T-helper 1 cell treated with Interleukin-12 subunit alpha and Interleukin-12 subunit beta and Interleukin-4 antibody, amounts not matched to agents 30 μg/mL and 1 μg/mL, for 36 hours (primary cell): ENCODE measurements around the gene KLHL42.
"Not testable (repeated sequence)": the region's sequence is repeated elsewhere in the genome, so short reads cannot be mapped to it uniquely, and the experiment has no call there.

ENCODE experiments used
- H3K27ac Mint-ChIP-seq: one replicate; pipeline ENCODE4 v1.8.0; 2021; ENCODE audit warnings: mild to moderate bottlenecking, mixed read lengths
- H3K27me3 Mint-ChIP-seq: one replicate; pipeline ENCODE4 v1.8.0; 2021; ENCODE audit warnings: low read depth, mixed read lengths
- H3K36me3 Mint-ChIP-seq: one replicate; pipeline ENCODE4 v1.8.0; 2021; ENCODE audit warnings: low read depth, mixed read lengths
- H3K4me1 Mint-ChIP-seq: one replicate; pipeline ENCODE4 v1.8.0; 2021; ENCODE audit warnings: low read depth, mixed read lengths
- H3K4me3 Mint-ChIP-seq: one replicate; pipeline ENCODE4 v1.8.0; 2021; ENCODE audit warnings: mild to moderate bottlenecking, moderate library complexity, mixed read lengths
- H3K9me3 Mint-ChIP-seq: one replicate; pipeline ENCODE4 v1.8.0; 2021; ENCODE audit warnings: mixed read lengths

KLHL42 gene

GRCh38 chr12:27779920-27780611 lies at the start of gene KLHL42, which contains the start of gene MANSC4:
KLHL42 (plus strand) TSS chr12:27780233; CDS start chr12:27780331, 98 bp downstream.
MANSC4 (minus strand) TSS chr12:27780236; CDS start chr12:27771276, 8,960 bp downstream.
- peak within 1 kb of the TSS; percentile 76 for H3K4me3 Mint-ChIP-seq
- no peaks in the 10 kb centered on the region for H3K9me3 Mint-ChIP-seq
- peaks cover 19% of the 10 kb centered on the region for H3K27me3 Mint-ChIP-seq
- H3K36me3 Mint-ChIP-seq: peaks cover 20% of the 10 kb centered on the region
- peaks cover 28% of the 10 kb centered on the region for H3K4me1 Mint-ChIP-seq
- H3K27ac Mint-ChIP-seq: peak within 1 kb of the TSS; percentile 77

GRCh38 chr12:27732281-27732680 lies 47.8 kb upstream of the KLHL42 start:
- no peak overlapping the region for H3K4me3 Mint-ChIP-seq
- H3K4me1 Mint-ChIP-seq: no peaks in the 10 kb centered on the region
- H3K9me3 Mint-ChIP-seq: no peaks in the 10 kb centered on the region
- H3K36me3 Mint-ChIP-seq: peaks cover 16% of the 10 kb centered on the region
- no peak overlapping the region for H3K27ac Mint-ChIP-seq
- H3K27me3 Mint-ChIP-seq: no peaks in the 10 kb centered on the region

- Mint-ChIP-seq H3K4me3 (no peak overlapping the region), H3K36me3 (peaks cover 19% of the 10 kb centered on the region), H3K27ac (no peak overlapping the region), H3K9me3 (no peaks in the 10 kb centered on the region), H3K4me1 (no peaks in the 10 kb centered on the region), H3K27me3 (no peaks in the 10 kb centered on the region)
These were observed 46.9 kb upstream of the KLHL42 start for GRCh38 chr12:27733052-27733656.

- Mint-ChIP-seq H3K27me3 (no peaks in the 10 kb centered on the region), H3K4me1 (peaks cover 1% of the 10 kb centered on the region), H3K9me3 (no peaks in the 10 kb centered on the region), H3K4me3 (no peak overlapping the region), H3K36me3 (peaks cover 21% of the 10 kb centered on the region), H3K27ac (no peak overlapping the region)
These were observed 46.2 kb upstream of the KLHL42 start for GRCh38 chr12:27733791-27734190.

- H3K9me3 Mint-ChIP-seq, H3K4me1 Mint-ChIP-seq, H3K27ac Mint-ChIP-seq, H3K4me3 Mint-ChIP-seq, H3K27me3 Mint-ChIP-seq: not testable (repeated sequence)
- peaks cover 21% of the 10 kb centered on the region for H3K36me3 Mint-ChIP-seq
These were observed 45.7 kb upstream of the KLHL42 start for GRCh38 chr12:27734321-27734720.

- Mint-ChIP-seq H3K36me3 (peaks cover 23% of the 10 kb centered on the region), H3K27me3 (no peaks in the 10 kb centered on the region), H3K4me1 (peaks cover 4% of the 10 kb centered on the region), H3K27ac (no peak overlapping the region), H3K4me3 (no peak overlapping the region), H3K9me3 (no peaks in the 10 kb centered on the region)
These were observed 36.4 kb upstream of the KLHL42 start for GRCh38 chr12:27743601-27744000.

- H3K27ac Mint-ChIP-seq, H3K9me3 Mint-ChIP-seq, H3K4me1 Mint-ChIP-seq, H3K27me3 Mint-ChIP-seq, H3K4me3 Mint-ChIP-seq: not testable (repeated sequence)
- H3K36me3 Mint-ChIP-seq: peaks cover 23% of the 10 kb centered on the region
These were observed 34.3 kb upstream of the KLHL42 start for GRCh38 chr12:27745734-27746133.

- H3K9me3 Mint-ChIP-seq: no peaks in the 10 kb centered on the region
- no peaks in the 10 kb centered on the region for H3K27me3 Mint-ChIP-seq
- peaks cover 19% of the 10 kb centered on the region for H3K36me3 Mint-ChIP-seq
- H3K27ac Mint-ChIP-seq: no peak overlapping the region
- H3K4me1 Mint-ChIP-seq: peaks cover 2% of the 10 kb centered on the region
- H3K4me3 Mint-ChIP-seq: no peak overlapping the region
These were observed 32.8 kb upstream of the KLHL42 start for GRCh38 chr12:27747111-27747820.

- peaks cover 3% of the 10 kb centered on the region for H3K4me1 Mint-ChIP-seq
- H3K27me3 Mint-ChIP-seq: no peaks in the 10 kb centered on the region
- H3K9me3 Mint-ChIP-seq: no peaks in the 10 kb centered on the region
- H3K36me3 Mint-ChIP-seq: peaks cover 13% of the 10 kb centered on the region
- H3K27ac Mint-ChIP-seq: no peak overlapping the region
- H3K4me3 Mint-ChIP-seq: no peak overlapping the region
These were observed 28.5 kb upstream of the KLHL42 start for GRCh38 chr12:27751386-27752047.

GRCh38 chr12:27754795-27755194 lies 25.2 kb upstream of the KLHL42 start:
- Mint-ChIP-seq H3K4me3 (no peak overlapping the region), H3K4me1 (peaks cover 2% of the 10 kb centered on the region), H3K27me3 (no peaks in the 10 kb centered on the region), H3K27ac (no peak overlapping the region), H3K36me3 (peaks cover 11% of the 10 kb centered on the region), H3K9me3 (no peaks in the 10 kb centered on the region)

GRCh38 chr12:27756670-27757195 lies 23.3 kb upstream of the KLHL42 start:
- no peak overlapping the region for H3K27ac Mint-ChIP-seq
- H3K27me3 Mint-ChIP-seq: no peaks in the 10 kb centered on the region
- H3K4me3 Mint-ChIP-seq: no peak overlapping the region
- peaks cover 4% of the 10 kb centered on the region for H3K4me1 Mint-ChIP-seq
- peaks cover 11% of the 10 kb centered on the region for H3K36me3 Mint-ChIP-seq
- H3K9me3 Mint-ChIP-seq: no peaks in the 10 kb centered on the region

GRCh38 chr12:27762757-27763156 lies 17.3 kb upstream of the KLHL42 start:
- H3K27me3 Mint-ChIP-seq: no peaks in the 10 kb centered on the region
- H3K4me3 Mint-ChIP-seq: no peak overlapping the region
- H3K27ac Mint-ChIP-seq: peak overlapping the region; percentile 55
- H3K36me3 Mint-ChIP-seq: no peaks in the 10 kb centered on the region
- H3K4me1 Mint-ChIP-seq: peaks cover 14% of the 10 kb centered on the region
- no peaks in the 10 kb centered on the region for H3K9me3 Mint-ChIP-seq

GRCh38 chr12:27766587-27766986 lies 13.4 kb upstream of the KLHL42 start:
- no peaks in the 10 kb centered on the region for H3K9me3 Mint-ChIP-seq
- peaks cover 9% of the 10 kb centered on the region for H3K27me3 Mint-ChIP-seq
- H3K27ac Mint-ChIP-seq: no peak overlapping the region
- peaks cover 12% of the 10 kb centered on the region for H3K4me1 Mint-ChIP-seq
- H3K4me3 Mint-ChIP-seq: no peak overlapping the region
- no peaks in the 10 kb centered on the region for H3K36me3 Mint-ChIP-seq

GRCh38 chr12:27769142-27769673 lies 10.8 kb upstream of the KLHL42 start:
- no peak overlapping the region for H3K4me3 Mint-ChIP-seq
- no peaks in the 10 kb centered on the region for H3K9me3 Mint-ChIP-seq
- no peak overlapping the region for H3K27ac Mint-ChIP-seq
- H3K4me1 Mint-ChIP-seq: no peaks in the 10 kb centered on the region
- H3K36me3 Mint-ChIP-seq: no peaks in the 10 kb centered on the region
- peaks cover 16% of the 10 kb centered on the region for H3K27me3 Mint-ChIP-seq
